HepG2 (cell line): ENCODE results near the gene SCGB1D1. TPM values are rescaled to one million over a fixed set of nuclear protein-coding genes. Genes with fewer than 3 reads are reported as not detected.
"Not testable (repeated sequence)": the region's sequence is repeated elsewhere in the genome, so short reads cannot be mapped to it uniquely, and the experiment has no call there.

ENCODE experiments used
- ATAC-seq: fragments of 200-7000 bp; cut with Tn5 transposase; 3 replicates; pipeline ENCODE4 v1.9.1; 2020; ENCODE audit warnings: mild to moderate bottlenecking, moderate library complexity
- BruUV-seq: library from RNA; stranded (reverse); fragments of 400-500 nt; replicated peaks from 2 replicates; lab custom pipeline; 2021; lab: Mats Ljungman, UMichigan
- CTCF ChIA-PET: fragments of 300-600 bp; formaldehyde crosslinking; extraction: SDS; loops from one replicate; lab custom pipeline; 2021; ENCODE audit warnings: low total read pairs, inconsistent platforms, low intra/inter-chr PET ratio; lab: Yijun Ruan, JAX
- POLR2A ChIA-PET: fragments of 350-600 bp; sonication (Branson Sonifier 250); formaldehyde crosslinking; loops from one replicate; lab custom pipeline; 2020; ENCODE audit warnings: antibody characterized with exemption, inconsistent platforms; lab: Yijun Ruan, JAX
- DNase-seq: peaks from one replicate; pipeline ENCODE4 v3.0.0-alpha.2; 2015; ENCODE audit warnings: low spot score
- FAIRE-seq: peaks from 3 replicates; lab custom pipeline; 2011; peaks lifted over from hg19 to GRCh38; lab: Jason Lieb, UNC
- H2AFZ ChIP-seq: one replicate; pipeline ENCODE4 v1.6.1; 2011; ENCODE audit warnings: low read length, inconsistent platforms
- H3K27ac ChIP-seq: fragments of 300-600 bp; 3 replicates; pipeline ENCODE4 v1.8.0; 2011; ENCODE audit warnings: mixed run types, mild to moderate bottlenecking, mixed read lengths, low read length, inconsistent platforms; ENCODE audit not compliant: insufficient read depth; ENCODE audit errors: extremely low read length
- H3K27me3 ChIP-seq, 2 experiments: fragments of 200-600 bp in 1 of 2; 2 replicates in 1 of 2; 3 replicates in 1 of 2; pipeline versions ENCODE4 v1.6.0 to v1.8.0; 2011; ENCODE audit warnings: low read length in 2 of 2, mild to moderate bottlenecking in 2 of 2, moderate library complexity in 2 of 2, inconsistent platforms in 1 of 2; ENCODE audit not compliant: insufficient read depth in 2 of 2, control insufficient read depth in 1 of 2
- H3K36me3 ChIP-seq, 2 experiments: fragments of 200-600 bp in 1 of 2; replicated peaks in 1 of 2; 2 replicates in 1 of 2; 3 replicates in 1 of 2; pipeline versions ENCODE4 v1.5.1 to v1.8.0; 2011; ENCODE audit warnings: low read length in 2 of 2, inconsistent platforms in 1 of 2; ENCODE audit not compliant: insufficient read depth in 2 of 2, control insufficient read depth in 1 of 2
- H3K4me1 ChIP-seq: 2 replicates; pipeline ENCODE4 v1.5.1; 2012; ENCODE audit warnings: low read length, inconsistent platforms; ENCODE audit not compliant: insufficient read depth
- H3K4me2 ChIP-seq: 2 replicates; pipeline ENCODE4 v1.6.0; 2011; ENCODE audit warnings: low read depth, low read length, inconsistent platforms
- H3K4me3 ChIP-seq, 3 experiments: fragments of 200-600 bp in 1 of 3; sonication (generic), shearing (Covaris generic) in 1 of 3; replicated peaks in 1 of 3; 2 replicates each; pipeline ENCODE4 v1.5.1; 2011 to 2016; ENCODE audit warnings: low read length in 3 of 3, inconsistent platforms in 2 of 3, low read depth in 2 of 3, mild to moderate bottlenecking in 2 of 3, control low read depth in 1 of 3, mixed read lengths in 1 of 3; ENCODE audit not compliant: insufficient read depth in 1 of 3
- H3K79me2 ChIP-seq: one replicate; pipeline ENCODE4 v1.6.1; 2011; ENCODE audit warnings: low read length, inconsistent platforms; ENCODE audit not compliant: insufficient read depth
- H3K9ac ChIP-seq: 2 replicates; pipeline ENCODE4 v1.6.0; 2011; ENCODE audit warnings: mild to moderate bottlenecking, low read depth, low read length, inconsistent platforms; ENCODE audit not compliant: insufficient read depth
- H3K9me3 ChIP-seq: 2 replicates; pipeline ENCODE4 v1.5.1; 2012; ENCODE audit warnings: mild to moderate bottlenecking, low read length
- H4K20me1 ChIP-seq: 2 replicates; pipeline ENCODE4 v1.6.0; 2011; ENCODE audit warnings: inconsistent platforms, mild to moderate bottlenecking, low read length, moderate library complexity; ENCODE audit not compliant: insufficient read depth
- AGO2 ChIP-seq: fragments of 200-400 bp; formaldehyde crosslinking; optimal IDR thresholded peaks from 2 replicates; pipeline ENCODE3; 2017; ENCODE audit warnings: mild to moderate bottlenecking, low read depth, low read length, moderate library complexity
- GFI1 ChIP-seq: sonication (generic); formaldehyde crosslinking; IDR thresholded peaks from 2 replicates; pipeline ENCODE4 v1.5.0; 2020; ENCODE audit warnings: missing genetic modification reagents, mild to moderate bottlenecking, borderline replicate concordance
- HOXA9 ChIP-seq: sonication (generic); formaldehyde crosslinking; IDR thresholded peaks from 2 replicates; pipeline ENCODE4 v1.8.1; 2022; ENCODE audit warnings: missing genetic modification reagents, mild to moderate bottlenecking, moderate library complexity, borderline replicate concordance
- MATR3 ChIP-seq: sonication (generic); formaldehyde crosslinking; IDR thresholded peaks from 2 replicates; pipeline ENCODE4 v1.4.0; 2020; ENCODE audit warnings: missing genetic modification reagents
- MYC ChIP-seq: sonication (generic); formaldehyde crosslinking; IDR thresholded peaks from 2 replicates; pipeline ENCODE4 v1.9.0; 2021; ENCODE audit warnings: missing genetic modification reagents, borderline replicate concordance
- POLR2AphosphoS2 ChIP-seq: IDR thresholded peaks from 2 replicates; pipeline ENCODE4 v1.6.1; 2011; ENCODE audit warnings: low read depth, low read length, improper control_type of control experiment
- RBFOX2 ChIP-seq: fragments of 200-400 bp; formaldehyde crosslinking; IDR thresholded peaks from 2 replicates; pipeline ENCODE4 v1.6.1; 2017; ENCODE audit warnings: low read depth, mild to moderate bottlenecking, low read length
- RERE ChIP-seq: IDR thresholded peaks from 2 replicates; pipeline ENCODE4 v1.6.1; 2016; ENCODE audit warnings: low read depth, missing genetic modification reagents, missing compliant biosample characterization
- STAT5B ChIP-seq: sonication (generic); formaldehyde crosslinking; IDR thresholded peaks from 2 replicates; pipeline ENCODE4 v1.4.0; 2020; ENCODE audit warnings: missing genetic modification reagents
- ZNF235 ChIP-seq: sonication (generic); formaldehyde crosslinking; IDR thresholded peaks from 2 replicates; pipeline ENCODE4 v1.8.1; 2023; ENCODE audit warnings: mild to moderate bottlenecking, missing genetic modification reagents, borderline replicate concordance
- ZNF382 ChIP-seq: sonication (generic); formaldehyde crosslinking; IDR thresholded peaks from 2 replicates; pipeline ENCODE4 v1.5.0; 2020; ENCODE audit warnings: missing genetic modification reagents, mild to moderate bottlenecking, borderline replicate concordance
- WGBS: methylation state at CpG from one replicate; pipeline ENCODE4 v1.1.6; 2017; ENCODE audit warnings: low lambda C conversion rate; 5-methylcytosine and 5-hydroxymethylcytosine counted together
- in situ Hi-C: cut with HindIII; loops from 2 replicates; pipeline ENCODE4 v1.10.0; 2017; ENCODE audit warnings: low pct_unique_long_range_greater_than_20kb; ENCODE audit not compliant: extremely low pct_ligation_motif_present
- intact Hi-C: fragments of 100-400 bp; cut with micrococcal nuclease; formaldehyde crosslinking; loops from one replicate; pipeline ENCODE4 v1.10.0; 2022; ENCODE audit not compliant: unreplicated experiment
- polyA plus RNA-seq, 8 experiments: library from polyadenylated mRNA; depleted of rRNA in 3 of 8; stranded (reverse) in 7 of 8; unstranded in 1 of 8; fragments of >200 nt; fragmentation: Illumina TruSeq in 4 of 8; extraction: Trizol in 4 of 8; gene quantifications; 2 replicates each; pipeline versions ENCODE4 v1.2.1 to v1.2.3, GENCODE V29; 2011 to 2016; ENCODE audit warnings: low read depth in 4 of 8, missing spikeins in 1 of 8, mixed read lengths in 1 of 8; ENCODE audit not compliant: insufficient read depth in 1 of 8
- total RNA-seq, 5 experiments: library from RNA; depleted of rRNA; stranded (reverse); fragments of >200 nt; fragmentation: Illumina TruSeq; extraction: Trizol; gene quantifications; 2 replicates each; pipeline ENCODE4 v1.2.3, GENCODE V29; 2016; ENCODE audit warnings: low read depth in 1 of 5

The SCGB1D1 gene
- total and polyA plus RNA-seq, 2 of the 13 experiments (the other 11 are each of a cell fraction or from before 2014, with no cell fraction given) = not detected

- 70% methylated on average over 7 of the region's 7 CpGs for WGBS
Observed at GRCh38 chr11:62205441-62205840, 15.4 kb downstream of the SCGB1D1 start.

GRCh38 chr11:62206276-62207066 lies 16.5 kb downstream of the SCGB1D1 start:
- CTCF ChIA-PET, H4K20me1 ChIP-seq, ATAC-seq, intact Hi-C loops, H3K27ac ChIP-seq, H2AFZ ChIP-seq, H3K9ac ChIP-seq, H3K4me1 ChIP-seq, H3K4me2 ChIP-seq, H3K36me3 ChIP-seq, POLR2A ChIA-PET, H3K9me3 ChIP-seq, H3K4me3 ChIP-seq, BruUV-seq, H3K79me2 ChIP-seq, FAIRE-seq, DNase-seq: not testable (repeated sequence)
- peaks cover 0 to 20% of the 10 kb centered on the region in 2 experiments; a peak in 4 of 5 replicates for H3K27me3 ChIP-seq
- in situ Hi-C loops = loop anchor here (5.0 kb wide), 1 partner anchor 34 kb away; no protein-coding TSS in a partner anchor
- WGBS = 58% methylated on average over 12 of the region's 12 CpGs

More at GRCh38 chr11:62205441-62205840, 15.4 kb downstream of the SCGB1D1 start:
- H3K4me1 ChIP-seq = no peaks in the 10 kb centered on the region
- H3K4me3 ChIP-seq = no peak overlapping the region
- FAIRE-seq = no peak
- no peaks in the 10 kb centered on the region for H3K36me3 ChIP-seq
- TF ChIP-seq AGO2 (no peak), POLR2AphosphoS2 (no peak), ZNF235 (CRISPR knock-in tag) (no peak), RERE (CRISPR knock-in tag) (no peak), MYC (no peak), GFI1 (CRISPR knock-in tag) (no peak), ZNF382 (CRISPR knock-in tag) (no peak), HOXA9 (no peak), STAT5B (CRISPR knock-in tag) (no peak), MATR3 (CRISPR knock-in tag) (no peak), RBFOX2 (no peak)
- no peak overlapping the region for H2AFZ ChIP-seq
- ATAC-seq = no peak
- in situ Hi-C loops (loop anchor here (5.0 kb wide), 1 partner anchor 33 kb away; no protein-coding TSS in a partner anchor), intact Hi-C loops (no loop called here)
- no peaks in the 10 kb centered on the region for H3K9me3 ChIP-seq
- H3K27ac ChIP-seq = no peak overlapping the region
- no peak for DNase-seq
- H3K27me3 ChIP-seq = peaks cover 0 to 26% of the 10 kb centered on the region in 2 experiments; a peak in 4 of 5 replicates
- no peak overlapping the region for H3K9ac ChIP-seq
- H4K20me1 ChIP-seq = no peaks in the 10 kb centered on the region
- no peak overlapping the region for H3K4me2 ChIP-seq
- POLR2A ChIA-PET = no interaction called here
- BruUV-seq = no TSS peak
- CTCF ChIA-PET = no interaction called here
- H3K79me2 ChIP-seq = no peaks in the 10 kb centered on the region
